PC-9 (cell line): ENCODE data around the gene CCKAR. TPM values are rescaled to one million over a fixed set of nuclear protein-coding genes. Genes with fewer than 3 reads are reported as not detected.

Source experiments
- BruUV-seq: library from RNA; stranded (reverse); fragments of 400-500 nt; replicated peaks from 2 replicates; lab custom pipeline; 2021; lab: Mats Ljungman, UMichigan
- CTCF ChIA-PET: fragments of 300-600 bp; sonication (Branson Sonifier 250); formaldehyde crosslinking; loops from one replicate; lab custom pipeline; 2022; ENCODE audit warnings: antibody characterized with exemption; lab: Charles Lee
- POLR2A ChIA-PET: fragments of 300-600 bp; sonication (Branson Sonifier 250); formaldehyde crosslinking; loops from one replicate; lab custom pipeline; 2022; ENCODE audit warnings: antibody characterized with exemption; ENCODE audit not compliant: unreplicated experiment; lab: Charles Lee
- DNase-seq, 2 experiments: peaks; one replicate each; pipeline versions ENCODE4 v3.0.0 to v3.0.0-alpha.2; 2015 to 2022; ENCODE audit warnings: mixed read lengths in 1 of 2
- H2AFZ ChIP-seq: fragments of 200-600 bp; sonication (generic); 2 replicates; pipeline ENCODE4 v1.8.1; 2017; ENCODE audit warnings: antibody characterized with exemption
- H3F3A ChIP-seq: fragments of 200-600 bp; sonication (generic); 2 replicates; pipeline ENCODE4 v1.8.1; 2017; ENCODE audit warnings: antibody characterized with exemption, mild to moderate bottlenecking, low read depth; ENCODE audit not compliant: insufficient read depth
- H3K27ac ChIP-seq: fragments of 200-600 bp; sonication (generic); 2 replicates; pipeline ENCODE4 v1.6.1; 2016; ENCODE audit warnings: mixed run types
- H3K27me3 ChIP-seq: fragments of 200-600 bp; sonication (generic); 2 replicates; pipeline ENCODE4 v1.6.1; 2016; ENCODE audit warnings: low read depth, mixed run types; ENCODE audit not compliant: insufficient read depth
- H3K36me3 ChIP-seq: fragments of 200-600 bp; sonication (generic); 2 replicates; pipeline ENCODE4 v1.6.1; 2016; ENCODE audit warnings: low read depth, mixed run types
- H3K4me1 ChIP-seq: fragments of 200-600 bp; sonication (generic); replicated peaks from 2 replicates; pipeline ENCODE4 v1.6.1; 2016; ENCODE audit warnings: mixed run types; ENCODE audit not compliant: insufficient read depth
- H3K4me2 ChIP-seq: fragments of 200-600 bp; sonication (generic); 2 replicates; pipeline ENCODE4 v1.6.1; 2017; ENCODE audit warnings: mixed run types
- H3K4me3 ChIP-seq: fragments of 200-600 bp; sonication (generic); 2 replicates; pipeline ENCODE4 v1.6.1; 2016; ENCODE audit warnings: mixed run types
- H3K79me2 ChIP-seq: fragments of 200-600 bp; sonication (generic); 2 replicates; pipeline ENCODE4 v1.6.1; 2017; ENCODE audit warnings: low read depth, mixed run types
- H3K9me2 ChIP-seq: fragments of 200-600 bp; sonication (generic); 2 replicates; pipeline ENCODE4 v1.8.1; 2017; ENCODE audit warnings: mild to moderate bottlenecking; ENCODE audit not compliant: insufficient read depth
- H3K9me3 ChIP-seq: fragments of 200-600 bp; sonication (generic); 2 replicates; pipeline ENCODE4 v1.8.1; 2016; ENCODE audit warnings: low read depth; ENCODE audit not compliant: insufficient read depth
- H4K20me1 ChIP-seq: fragments of 200-600 bp; sonication (generic); 2 replicates; pipeline ENCODE4 v1.8.1; 2017; ENCODE audit not compliant: insufficient read depth
- CTCF ChIP-seq: fragments of 200-600 bp; sonication (generic); conservative IDR thresholded peaks from 2 replicates; pipeline ENCODE4 v1.6.1; 2017; ENCODE audit warnings: mixed run types, antibody characterized with exemption, mild to moderate bottlenecking, moderate library complexity
- EZH2 ChIP-seq: fragments of 200-600 bp; sonication (generic); IDR thresholded peaks from 2 replicates; pipeline ENCODE4 v1.8.0; 2017; ENCODE audit warnings: antibody characterized with exemption, low read depth
- intact Hi-C: fragments of 100-400 bp; cut with micrococcal nuclease; formaldehyde crosslinking; loops from one replicate; pipeline ENCODE4 v1.10.0; 2022; ENCODE audit not compliant: unreplicated experiment
- total RNA-seq: library from RNA; stranded (reverse); gene quantifications from 2 replicates; pipeline ENCODE4 v1.2.3, GENCODE V29; 2021

Gene CCKAR
- total RNA-seq, 1 experiment from 2014 or later, result not detected

DNA sequence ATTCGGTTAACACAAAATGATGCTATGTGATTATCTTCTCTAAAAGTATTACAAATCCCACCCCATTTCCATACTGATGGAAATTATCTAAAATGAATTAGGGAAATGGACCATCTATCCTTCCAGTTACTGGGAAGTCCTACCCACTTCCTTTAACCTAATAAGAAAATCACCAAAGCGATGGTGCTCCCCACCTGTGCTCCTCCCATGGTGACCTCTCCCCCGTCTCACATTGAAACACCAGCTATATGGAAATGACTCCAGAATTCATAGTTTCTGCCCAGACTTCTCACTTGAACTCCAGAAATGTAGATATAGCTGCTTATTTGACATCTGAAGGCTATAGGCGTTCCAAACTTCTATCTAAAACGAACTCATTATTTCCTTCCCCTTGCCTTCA, 48.5 kb downstream of the CCKAR start:
- Histone ChIP-seq H3K4me3 (no peak overlapping the region), H3K4me1 (no peaks in the 10 kb centered on the region), H3K9me2 (no peaks in the 10 kb centered on the region), H2AFZ (no peak overlapping the region), H4K20me1 (no peaks in the 10 kb centered on the region), H3K9me3 (no peaks in the 10 kb centered on the region; the same call in 1 of the 2 replicates), H3K27ac (no peak overlapping the region), H3K36me3 (no peaks in the 10 kb centered on the region), H3K27me3 (no peaks in the 10 kb centered on the region), H3K79me2 (no peaks in the 10 kb centered on the region), H3K4me2 (no peak overlapping the region), H3F3A (no peaks in the 10 kb centered on the region)
- intact Hi-C loops, result no loop called here
- ChIA-PET CTCF (no interaction called here), POLR2A (interaction anchor here (0.6 kb wide), 1 partner anchor 604 kb away, joined by 3 read pairs; no protein-coding TSS in a partner anchor)
- no TSS peak for BruUV-seq
- no peak for DNase-seq
- TF ChIP-seq CTCF (no peak), EZH2 (no peak)

GRCh38 chr4:26441102-26441501, 49.2 kb downstream of the CCKAR start:
- intact Hi-C loops, result no loop called here
- Histone ChIP-seq H3K9me3 (no peaks in the 10 kb centered on the region), H2AFZ (no peak overlapping the region), H3K79me2 (no peaks in the 10 kb centered on the region), H4K20me1 (no peaks in the 10 kb centered on the region), H3K4me1 (no peaks in the 10 kb centered on the region), H3K4me2 (no peak overlapping the region), H3K27me3 (no peaks in the 10 kb centered on the region), H3F3A (no peaks in the 10 kb centered on the region), H3K9me2 (no peaks in the 10 kb centered on the region), H3K4me3 (no peak overlapping the region), H3K36me3 (no peaks in the 10 kb centered on the region), H3K27ac (no peak overlapping the region)
- BruUV-seq, result no TSS peak
- CTCF ChIA-PET, result interaction anchor here (0.7 kb wide), 1 partner anchor 278 kb away, joined by 4 read pairs; no protein-coding TSS in a partner anchor
- no peak for DNase-seq
- no peak for TF ChIP-seq CTCF
- TF ChIP-seq EZH2, result no peak
- POLR2A ChIA-PET, result no interaction called here

GRCh38 chr4:26434030-26434639, 56.1 kb downstream of the CCKAR start:
- no peaks in the 10 kb centered on the region; the same call in 1 of the 2 replicates for H3K36me3 ChIP-seq
- ChIA-PET POLR2A (no interaction called here), CTCF (no interaction called here)
- no TSS peak for BruUV-seq
- no peaks in the 10 kb centered on the region for H3K9me2 ChIP-seq
- no peaks in the 10 kb centered on the region for H3K27me3 ChIP-seq
- no peak for DNase-seq
- no peaks in the 10 kb centered on the region for H3K9me3 ChIP-seq
- no peak overlapping the region for H2AFZ ChIP-seq
- no peaks in the 10 kb centered on the region for H3F3A ChIP-seq
- no peak overlapping the region for H3K27ac ChIP-seq
- no peaks in the 10 kb centered on the region for H3K79me2 ChIP-seq
- TF ChIP-seq EZH2 (no peak), CTCF (no peak)
- H3K4me2 ChIP-seq, result no peak overlapping the region
- intact Hi-C loops, result no loop called here
- no peaks in the 10 kb centered on the region for H4K20me1 ChIP-seq
- no peak overlapping the region for H3K4me3 ChIP-seq
- no peaks in the 10 kb centered on the region for H3K4me1 ChIP-seq
